AG08396 (cell line): ENCODE data around the gene KIAA0232.

ENCODE experiments used
- DNase-seq: peaks from one replicate; pipeline ENCODE4 v3.0.0; 2012; ENCODE audit warnings: low spot score, mixed read lengths

The KIAA0232 gene

GRCh38 chr4:6916587-6917460 lies 134.3 kb downstream of the KIAA0232 start:
- DNase-seq = no peak

GRCh38 chr4:6917461-6918271 lies 135.1 kb downstream of the KIAA0232 start:
- DNase-seq = no peak

DNA sequence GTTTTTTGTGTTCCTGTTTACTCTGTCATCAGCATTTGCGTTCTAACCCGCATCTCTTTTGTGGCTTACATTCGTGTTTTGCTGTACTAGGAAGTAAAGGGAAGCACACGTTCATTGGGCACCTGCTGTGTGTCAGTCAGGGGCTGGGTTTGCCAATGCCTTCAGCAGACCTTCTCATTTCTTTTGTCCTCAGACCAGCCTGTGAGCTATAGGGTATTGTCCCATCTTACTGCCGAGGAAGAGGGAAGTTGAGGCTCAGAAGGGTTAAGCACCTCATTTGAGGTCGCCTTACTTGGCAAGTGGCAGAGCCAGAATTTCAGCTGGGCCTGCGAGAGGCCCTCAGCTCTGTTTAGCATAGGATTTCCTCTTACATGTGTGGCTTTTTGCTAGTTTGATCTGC lies 135.8 kb downstream of the KIAA0232 start:
- no peak for DNase-seq

- DNase-seq = no peak
These were observed 137.6 kb downstream of the KIAA0232 start for GRCh38 chr4:6920171-6920570.

GRCh38 chr4:6923507-6923906 lies 141.0 kb downstream of the KIAA0232 start:
- DNase-seq = no peak

DNA sequence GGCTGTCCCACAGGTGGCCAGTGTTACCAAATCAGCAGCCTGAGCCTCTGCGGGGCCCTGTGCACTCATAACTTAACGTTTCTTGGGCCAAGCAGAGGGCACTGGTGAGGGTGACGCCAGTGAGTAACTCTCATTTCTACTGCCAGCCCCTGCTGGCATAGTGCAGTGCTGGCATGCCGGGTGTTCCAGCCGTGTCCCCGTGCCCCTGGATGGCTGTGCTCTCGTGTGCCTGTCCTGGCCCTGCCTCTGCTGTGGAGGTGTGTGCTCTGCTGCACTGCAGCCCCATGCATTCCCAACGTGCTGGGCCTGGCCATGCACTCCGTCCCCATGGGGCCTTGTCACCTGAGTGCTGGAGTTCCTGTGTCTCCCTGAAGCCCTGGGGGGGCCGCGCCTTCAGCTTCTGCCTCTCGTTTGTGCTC lies 141.8 kb downstream of the KIAA0232 start:
- no peak for DNase-seq

- no peak for DNase-seq
These were observed 142.9 kb downstream of the KIAA0232 start for GRCh38 chr4:6925357-6925836.

GRCh38 chr4:6926081-6926480 lies 143.6 kb downstream of the KIAA0232 start:
- DNase-seq = no peak

- DNase-seq = peak; percentile 59
These were observed 144.4 kb downstream of the KIAA0232 start for GRCh38 chr4:6926681-6927478.

GRCh38 chr4:6928081-6928480 lies 145.6 kb downstream of the KIAA0232 start:
- no peak for DNase-seq

DNA sequence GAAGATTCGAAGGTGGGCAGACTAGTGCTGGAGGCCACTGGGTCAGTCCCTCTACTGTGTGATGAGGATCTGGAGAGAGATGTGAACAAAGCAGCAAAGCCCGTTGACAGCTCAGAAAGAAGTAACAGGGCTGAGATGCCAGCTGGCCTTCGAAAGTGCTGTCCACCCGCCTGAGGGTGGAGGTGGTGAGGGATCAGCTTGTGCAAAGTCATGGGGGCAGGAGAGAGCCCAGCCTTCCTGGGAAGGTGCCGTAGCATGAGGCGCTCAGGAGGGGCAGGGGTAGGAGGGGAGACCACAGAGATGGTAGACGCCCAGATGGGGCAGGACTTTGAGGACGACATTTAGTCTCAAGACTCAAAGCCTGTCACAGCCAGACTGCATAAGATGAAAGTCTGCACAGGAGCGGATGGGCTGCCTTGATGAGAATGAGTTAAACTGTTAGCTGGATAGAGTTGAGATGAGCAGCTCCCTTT lies 146.8 kb downstream of the KIAA0232 start:
- no peak for DNase-seq

GRCh38 chr4:6929812-6930464 lies 147.4 kb downstream of the KIAA0232 start:
- DNase-seq = no peak

DNA sequence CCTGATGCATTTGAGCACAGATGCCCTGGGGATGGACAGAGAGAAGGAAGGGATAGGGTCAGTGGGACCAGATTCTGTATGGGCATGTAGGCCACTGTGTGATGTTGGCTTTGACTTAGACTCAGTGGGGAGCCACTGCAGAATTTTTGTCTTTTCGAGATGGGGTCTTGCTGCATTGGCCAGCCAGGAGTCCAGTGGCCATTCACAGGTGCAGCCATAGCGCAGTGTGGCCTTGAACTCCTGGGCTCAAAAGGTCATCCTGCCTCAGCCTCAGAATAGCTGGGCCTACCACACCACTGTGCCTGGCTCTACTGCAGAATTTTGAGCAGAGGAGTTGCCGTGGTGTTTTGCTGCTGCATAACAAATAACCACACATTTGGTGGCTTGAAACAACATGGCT lies 149.9 kb downstream of the KIAA0232 start:
- DNase-seq = no peak

DNA sequence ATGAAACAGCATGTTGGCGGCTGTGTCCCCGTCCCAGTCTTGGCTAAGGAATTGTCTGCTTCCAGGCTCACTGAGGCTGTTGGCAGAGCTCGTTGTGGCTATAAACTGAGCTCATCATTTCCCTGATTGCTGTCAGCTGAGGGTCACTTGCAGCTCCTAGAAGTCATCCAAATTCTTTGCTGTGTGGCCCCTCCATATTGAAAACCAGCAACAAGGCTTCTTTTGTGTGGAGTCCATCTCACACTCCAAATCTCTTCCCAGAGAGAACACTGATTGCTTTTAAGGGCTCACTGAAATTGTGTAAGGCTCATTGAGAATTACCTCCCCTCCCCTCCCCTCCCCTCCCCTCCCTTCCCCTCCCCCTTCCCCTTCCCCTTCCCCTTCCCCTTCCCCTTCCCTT lies 150.4 kb downstream of the KIAA0232 start:
- DNase-seq = no peak
